Sigmoid colon (tissue), 4 donors: ENCODE measurements around the gene ID3.

Experiments used
- EP300 ChIP-seq, 4 donors: sonication (generic); formaldehyde crosslinking; IDR thresholded peaks; one replicate each; pipeline ENCODE4 v1.6.1; 2017; ENCODE audit warnings: antibody characterized with exemption in 4 of 4
- POLR2A ChIP-seq, 2 donors: fragments of 450-650 bp; IDR thresholded peaks; one replicate each; pipeline ENCODE4 v1.6.1; 2016; ENCODE audit warnings: antibody characterized with exemption in 2 of 2, mild to moderate bottlenecking in 2 of 2, moderate library complexity in 2 of 2
- TF ChIP-seq, protein P1 (sequence below), 4 experiments: fragments of 450-650 bp in 3 of 4; fragments of 200-600 bp in 1 of 4; IDR thresholded peaks; one replicate each; pipeline ENCODE4 v1.5.1; 2016 to 2019; ENCODE audit warnings: antibody characterized with exemption in 4 of 4, mild to moderate bottlenecking in 3 of 4, moderate library complexity in 2 of 4

DNA sequence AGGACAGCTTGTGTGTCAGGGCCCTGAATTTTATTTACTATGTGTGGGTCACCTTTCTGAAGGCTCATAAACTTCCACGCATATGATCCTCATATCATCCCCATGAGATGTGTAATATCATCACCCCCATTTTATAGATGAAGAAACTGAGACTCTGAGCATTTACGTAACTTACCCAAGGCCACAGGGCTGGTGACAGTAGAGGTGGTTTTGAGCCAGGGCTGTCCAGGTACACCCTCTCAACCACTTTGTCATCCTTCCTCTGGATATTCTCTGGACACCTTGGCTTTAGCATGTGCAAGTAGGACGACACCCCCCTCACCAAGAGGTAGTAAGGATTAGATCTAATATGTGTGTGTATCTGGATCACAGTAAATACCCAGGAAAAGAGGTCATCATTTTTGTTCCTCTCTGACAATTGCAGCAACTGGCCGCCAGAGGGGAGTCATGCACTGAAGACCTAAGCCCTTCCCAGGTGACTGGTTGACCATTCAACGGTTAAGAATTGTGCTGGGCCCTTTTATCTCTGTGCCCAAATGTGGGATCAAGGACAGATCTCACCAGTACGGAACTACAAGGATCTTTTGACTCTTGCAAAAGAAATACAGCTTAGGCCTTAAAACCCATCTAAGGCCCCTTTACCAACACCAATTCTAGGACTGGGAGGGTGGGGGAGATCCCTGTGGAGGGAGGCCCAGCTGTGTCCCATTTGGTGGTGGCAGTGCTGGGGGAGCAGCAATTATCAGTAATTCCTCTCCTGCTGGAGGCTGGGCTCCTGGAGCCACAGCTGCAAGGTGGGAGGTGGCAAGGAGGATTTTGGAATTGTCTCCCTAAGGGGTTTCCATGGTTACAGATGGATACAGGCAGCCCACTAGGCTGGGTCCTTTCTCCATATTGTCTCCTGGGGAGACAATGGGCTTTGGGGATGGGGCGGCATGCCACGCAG is 14.6 kb downstream of the ID3 start:
- TF ChIP-seq, protein P1, sequence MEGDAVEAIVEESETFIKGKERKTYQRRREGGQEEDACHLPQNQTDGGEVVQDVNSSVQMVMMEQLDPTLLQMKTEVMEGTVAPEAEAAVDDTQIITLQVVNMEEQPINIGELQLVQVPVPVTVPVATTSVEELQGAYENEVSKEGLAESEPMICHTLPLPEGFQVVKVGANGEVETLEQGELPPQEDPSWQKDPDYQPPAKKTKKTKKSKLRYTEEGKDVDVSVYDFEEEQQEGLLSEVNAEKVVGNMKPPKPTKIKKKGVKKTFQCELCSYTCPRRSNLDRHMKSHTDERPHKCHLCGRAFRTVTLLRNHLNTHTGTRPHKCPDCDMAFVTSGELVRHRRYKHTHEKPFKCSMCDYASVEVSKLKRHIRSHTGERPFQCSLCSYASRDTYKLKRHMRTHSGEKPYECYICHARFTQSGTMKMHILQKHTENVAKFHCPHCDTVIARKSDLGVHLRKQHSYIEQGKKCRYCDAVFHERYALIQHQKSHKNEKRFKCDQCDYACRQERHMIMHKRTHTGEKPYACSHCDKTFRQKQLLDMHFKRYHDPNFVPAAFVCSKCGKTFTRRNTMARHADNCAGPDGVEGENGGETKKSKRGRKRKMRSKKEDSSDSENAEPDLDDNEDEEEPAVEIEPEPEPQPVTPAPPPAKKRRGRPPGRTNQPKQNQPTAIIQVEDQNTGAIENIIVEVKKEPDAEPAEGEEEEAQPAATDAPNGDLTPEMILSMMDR (IDR thresholded peaks at IDR 0.05): peak; percentile 87 to 99 (median 94)
- no peak for TF ChIP-seq EP300 (IDR thresholded peaks at IDR 0.05)
- TF ChIP-seq POLR2A (IDR thresholded peaks at IDR 0.05): no peak
